Effector memory CD8-positive, alpha-beta T cell (primary cell): ENCODE measurements around the gene RHOU.
A peak's percentile ranks its signal among the peaks of the same experiment; 100 is the strongest.

Experiments used
- ATAC-seq: fragments of 150-1000 bp; cut with Tn5 transposase; replicated peaks from 2 replicates; pipeline ENCODE4 v1.10.0; 2021; ENCODE audit warnings: mild to moderate bottlenecking, moderate library complexity
- DNase-seq, 3 experiments: peaks; one replicate each; pipeline ENCODE4 v3.0.0; 2021
- H3K27ac Mint-ChIP-seq, 2 donors: one replicate each; pipeline ENCODE4 v1.8.0; 2022; ENCODE audit warnings: mild to moderate bottlenecking in 2 of 2, mixed read lengths in 2 of 2, moderate library complexity in 2 of 2
- H3K27me3 Mint-ChIP-seq, 2 donors: one replicate each; pipeline ENCODE4 v1.8.0; 2022; ENCODE audit warnings: mixed read lengths in 2 of 2
- H3K36me3 Mint-ChIP-seq: one replicate; pipeline ENCODE4 v1.8.0; 2022; ENCODE audit warnings: mild to moderate bottlenecking, moderate library complexity, mixed read lengths; ENCODE audit not compliant: insufficient read depth
- H3K4me1 Mint-ChIP-seq, 2 donors: one replicate each; pipeline ENCODE4 v1.8.0; 2022; ENCODE audit warnings: low read depth in 2 of 2, mixed read lengths in 2 of 2
- H3K4me3 Mint-ChIP-seq, 2 donors: one replicate each; pipeline ENCODE4 v1.8.0; 2022; ENCODE audit warnings: mild to moderate bottlenecking in 2 of 2, mixed read lengths in 2 of 2, moderate library complexity in 2 of 2
- H3K9me3 Mint-ChIP-seq, 2 donors: one replicate each; pipeline ENCODE4 v1.8.0; 2022; ENCODE audit warnings: mixed read lengths in 2 of 2

The RHOU gene

DNA sequence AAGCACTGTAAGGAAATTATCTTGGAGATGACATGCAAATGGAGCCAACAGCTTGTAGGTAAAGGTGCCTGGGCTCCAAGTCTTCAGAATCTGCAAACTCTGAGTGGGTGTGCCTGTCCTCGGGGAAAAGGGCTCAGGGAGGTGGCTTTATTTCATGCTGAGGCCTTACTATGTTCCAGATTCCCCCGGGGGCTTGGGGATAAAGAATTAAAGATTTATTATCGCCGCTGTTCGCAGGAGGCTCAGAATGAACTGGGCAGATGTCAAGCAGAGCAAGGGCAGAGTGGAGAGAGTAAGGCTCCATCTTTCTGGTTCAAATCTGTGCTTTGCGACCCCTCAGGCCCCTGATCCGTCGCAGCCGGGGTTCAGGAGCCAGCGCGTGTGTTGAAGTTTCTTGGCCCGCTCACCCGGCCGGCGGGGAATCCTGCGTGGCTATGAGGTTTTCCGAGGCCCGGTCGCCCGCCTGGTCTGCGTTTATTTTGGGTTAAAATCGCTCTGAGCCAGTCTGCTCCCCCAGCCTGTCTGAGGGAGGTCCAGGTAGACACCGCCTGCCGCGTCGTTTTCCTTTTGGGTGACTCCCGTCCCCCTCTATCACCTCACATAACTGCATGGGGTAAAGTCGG, 19.5 kb downstream of the RHOU start:
- Mint-ChIP-seq H3K27me3 (peaks cover 16 to 25% of the 10 kb centered on the region in 2 donors), H3K9me3 (peaks cover 0 to 2% of the 10 kb centered on the region in 2 donors), H3K4me1 (peaks cover 9 to 14% of the 10 kb centered on the region in 2 donors), H3K27ac (no peak overlapping the region), H3K4me3 (no peak overlapping the region), H3K36me3 (peaks cover 1% of the 10 kb centered on the region)
- no peak for ATAC-seq
- no peak for DNase-seq

DNA sequence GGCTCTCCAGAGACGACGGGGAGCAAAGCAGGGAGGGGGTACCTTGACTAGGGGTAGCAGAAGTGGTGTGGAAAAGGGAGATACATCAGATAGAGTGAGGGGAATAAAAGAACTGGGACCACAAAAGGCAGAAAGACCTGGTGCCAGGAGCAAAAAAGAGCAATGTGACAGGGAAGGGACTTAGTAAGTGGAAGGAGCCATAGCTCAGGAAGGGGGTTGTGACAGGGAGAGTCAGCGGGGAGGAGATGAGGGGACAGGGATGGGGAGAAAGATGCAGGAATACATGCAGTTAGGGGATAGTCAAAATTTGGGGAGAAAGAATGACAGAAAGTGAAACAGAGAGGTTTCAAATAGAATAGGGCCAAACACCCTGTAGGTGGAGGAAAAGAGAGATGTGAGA, 20.5 kb downstream of the RHOU start:
- peaks cover 16 to 25% of the 10 kb centered on the region in 2 donors for H3K27me3 Mint-ChIP-seq
- H3K27ac Mint-ChIP-seq: no peak overlapping the region
- no peak overlapping the region for H3K4me3 Mint-ChIP-seq
- peaks cover 0 to 2% of the 10 kb centered on the region in 2 donors for H3K9me3 Mint-ChIP-seq
- no peak for DNase-seq
- H3K4me1 Mint-ChIP-seq: peaks cover 9 to 13% of the 10 kb centered on the region in 2 donors
- no peak for ATAC-seq
- no peaks in the 10 kb centered on the region for H3K36me3 Mint-ChIP-seq

DNA sequence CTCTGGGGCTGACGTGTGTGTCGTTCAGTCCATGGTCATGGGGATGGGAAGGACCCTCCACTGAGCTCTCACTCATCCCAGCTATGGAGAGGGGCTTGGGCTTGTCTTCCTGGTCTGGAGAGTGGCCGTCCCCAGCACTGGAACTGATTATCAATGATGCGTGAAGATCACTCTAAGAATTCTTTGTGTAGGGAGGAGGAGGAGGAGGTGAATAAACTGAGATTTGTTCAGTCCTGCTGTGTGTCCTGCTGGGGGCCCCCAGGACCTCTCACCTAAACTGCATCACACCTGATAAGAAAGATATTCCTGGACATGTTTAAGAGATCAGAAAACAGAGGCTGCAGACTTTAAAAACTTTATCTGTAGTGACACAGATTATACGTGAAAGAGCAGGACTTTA, 21.2 kb downstream of the RHOU start:
- no peak overlapping the region for H3K4me3 Mint-ChIP-seq
- H3K9me3 Mint-ChIP-seq: peaks cover 0 to 2% of the 10 kb centered on the region in 2 donors
- H3K36me3 Mint-ChIP-seq: no peaks in the 10 kb centered on the region
- H3K27ac Mint-ChIP-seq: no peak overlapping the region
- peaks cover 8 to 9% of the 10 kb centered on the region in 2 donors for H3K4me1 Mint-ChIP-seq
- DNase-seq (no peak), ATAC-seq (no peak)
- H3K27me3 Mint-ChIP-seq: peaks cover 16 to 25% of the 10 kb centered on the region in 2 donors

DNA sequence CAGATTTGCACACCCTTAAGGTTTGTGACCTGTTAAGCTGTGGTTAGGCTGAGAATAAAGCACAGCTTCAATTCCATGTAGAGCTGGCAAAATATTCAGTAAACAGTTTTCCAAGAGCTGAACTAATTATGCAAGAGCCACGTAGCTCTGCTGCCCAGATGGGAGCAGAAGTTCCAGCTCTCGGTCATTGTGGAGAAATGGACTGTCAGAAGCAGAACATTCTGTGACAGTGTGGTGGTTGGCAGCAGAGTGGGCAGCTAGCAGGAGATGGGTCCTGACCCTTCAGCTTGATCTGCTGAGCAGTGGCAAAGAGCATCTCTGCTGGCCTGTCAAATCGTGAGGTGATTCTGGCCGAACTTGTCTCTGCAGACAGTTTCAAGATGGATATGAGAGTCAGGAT, 23.2 kb downstream of the RHOU start:
- peaks cover 0 to 2% of the 10 kb centered on the region in 2 donors for H3K9me3 Mint-ChIP-seq
- H3K36me3 Mint-ChIP-seq: no peaks in the 10 kb centered on the region
- no peak for DNase-seq
- peaks cover 16 to 25% of the 10 kb centered on the region in 2 donors for H3K27me3 Mint-ChIP-seq
- H3K27ac Mint-ChIP-seq: no peak overlapping the region
- peaks cover 6% of the 10 kb centered on the region in 2 donors for H3K4me1 Mint-ChIP-seq
- ATAC-seq: no peak
- H3K4me3 Mint-ChIP-seq: no peak overlapping the region

DNA sequence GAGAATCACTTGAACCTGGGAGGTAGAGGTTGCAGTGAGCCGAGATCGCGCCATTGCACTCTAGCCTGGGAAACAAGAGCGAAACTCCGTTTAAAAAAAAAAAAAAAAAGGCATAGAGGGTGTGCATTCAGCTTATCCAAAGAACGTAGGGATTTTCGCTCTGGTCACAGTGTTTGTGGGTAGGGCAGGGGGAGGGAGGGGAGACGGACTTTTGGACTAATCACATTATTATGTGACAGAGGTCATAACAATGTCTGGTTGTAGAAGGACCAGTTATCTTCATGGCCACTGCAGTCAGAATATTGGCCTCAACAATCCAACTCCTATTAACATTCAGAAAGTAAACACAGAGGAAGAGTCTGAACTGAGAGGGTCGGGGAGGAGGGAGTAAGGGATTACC, 25.7 kb downstream of the RHOU start:
- peaks cover 3% of the 10 kb centered on the region for H3K36me3 Mint-ChIP-seq
- H3K27me3 Mint-ChIP-seq: peaks cover 0 to 16% of the 10 kb centered on the region in 2 donors
- H3K4me3 Mint-ChIP-seq: no peak overlapping the region
- H3K27ac Mint-ChIP-seq: no peak overlapping the region
- peaks cover 0 to 2% of the 10 kb centered on the region in 2 donors for H3K9me3 Mint-ChIP-seq
- H3K4me1 Mint-ChIP-seq: peaks cover 9 to 17% of the 10 kb centered on the region in 2 donors
- DNase-seq: no peak
- ATAC-seq: no peak

DNA sequence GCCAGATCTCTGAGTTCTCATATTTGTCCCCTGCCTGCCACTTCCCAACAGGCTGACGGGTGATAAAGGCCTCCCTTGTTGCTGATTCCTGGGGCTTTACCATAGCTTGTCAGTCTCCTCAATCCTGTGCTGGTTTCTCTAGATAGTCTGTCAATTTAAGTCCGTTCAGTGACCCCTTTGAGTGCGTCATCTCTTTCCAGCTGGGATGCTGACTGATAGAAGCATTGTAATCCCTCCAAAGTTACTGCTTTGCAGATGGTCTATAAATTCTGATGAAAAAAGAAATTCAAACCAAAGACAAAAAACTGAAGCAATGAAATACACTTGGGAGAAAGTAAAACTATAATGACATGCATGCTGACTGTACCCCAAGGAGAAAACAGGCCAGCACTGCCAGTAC, 28.3 kb downstream of the RHOU start:
- no peak for ATAC-seq
- DNase-seq: no peak
- H3K36me3 Mint-ChIP-seq: peaks cover 3% of the 10 kb centered on the region
- peaks cover 0 to 8% of the 10 kb centered on the region in 2 donors for H3K9me3 Mint-ChIP-seq
- H3K27ac Mint-ChIP-seq: no peak overlapping the region
- no peak overlapping the region for H3K4me3 Mint-ChIP-seq
- H3K4me1 Mint-ChIP-seq: peaks cover 22 to 23% of the 10 kb centered on the region in 2 donors
- no peaks in the 10 kb centered on the region for H3K27me3 Mint-ChIP-seq

DNA sequence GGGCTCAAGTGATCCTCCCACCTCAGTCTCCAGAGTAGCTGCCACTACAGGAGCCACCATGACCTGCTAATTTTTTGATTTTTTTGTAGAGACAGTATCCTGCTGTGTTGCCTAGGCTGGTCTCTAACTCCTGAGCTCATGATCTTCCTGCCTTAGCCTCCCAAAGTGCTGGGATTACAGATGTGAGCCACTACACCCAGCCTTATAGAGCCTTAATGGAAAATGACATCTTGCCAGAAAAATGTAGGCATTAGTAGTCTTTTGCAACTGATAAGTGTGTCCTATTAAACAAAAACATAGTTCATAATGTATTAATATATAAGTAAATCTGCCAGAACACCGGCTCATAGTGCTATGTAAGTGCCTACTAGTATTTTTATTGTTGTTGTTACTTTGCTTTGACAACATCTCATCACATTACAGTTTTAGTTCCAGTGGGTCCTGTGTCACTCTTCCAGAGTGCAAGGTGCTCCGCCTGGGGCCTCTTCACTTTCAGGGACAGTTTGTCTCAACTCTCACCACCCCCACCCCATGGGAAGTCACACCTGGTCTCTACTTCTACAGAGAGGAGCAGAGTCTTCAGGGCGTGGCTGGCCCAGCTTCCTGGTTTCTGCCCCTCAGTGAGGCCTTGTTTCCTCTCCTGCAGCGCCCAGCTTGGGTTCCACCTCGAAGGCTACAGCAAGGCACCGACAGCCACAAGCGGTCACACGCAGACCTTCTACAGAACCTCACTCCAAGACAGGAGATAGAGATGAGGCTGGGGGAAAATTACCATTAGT, 30.1 kb downstream of the RHOU start:
- Mint-ChIP-seq H3K9me3 (peaks cover 0 to 8% of the 10 kb centered on the region in 2 donors), H3K4me1 (peaks cover 22 to 28% of the 10 kb centered on the region in 2 donors), H3K27me3 (no peaks in the 10 kb centered on the region), H3K27ac (peak overlapping the region; percentile 90 to 94), H3K36me3 (peaks cover 3% of the 10 kb centered on the region), H3K4me3 (peak overlapping the region; percentile 46 to 54)
- ATAC-seq: peak; percentile 87
- peak; percentile 16 to 26 (median 20) for DNase-seq

DNA sequence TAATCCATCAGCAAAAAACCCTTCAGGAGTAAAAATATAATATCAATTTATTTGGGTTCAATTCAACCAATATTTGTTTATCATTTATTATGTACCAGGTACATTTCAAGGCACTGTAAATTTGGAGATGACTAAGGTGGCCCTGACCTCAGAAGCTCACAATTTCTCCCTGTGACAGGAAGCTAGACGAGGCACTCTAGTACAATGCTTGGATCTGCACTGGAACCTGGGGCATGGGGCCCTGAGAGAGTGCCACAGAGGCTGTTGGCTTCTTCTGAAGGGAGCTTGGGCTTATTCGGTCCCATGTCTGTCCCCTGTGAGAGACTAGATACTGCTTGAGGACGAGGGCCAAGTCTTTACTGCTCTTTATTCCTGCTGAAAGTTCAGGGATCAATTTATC, 31.5 kb downstream of the RHOU start:
- ATAC-seq (no peak), DNase-seq (no peak)
- H3K27ac Mint-ChIP-seq: peak overlapping the region; percentile 4 to 13

DNA sequence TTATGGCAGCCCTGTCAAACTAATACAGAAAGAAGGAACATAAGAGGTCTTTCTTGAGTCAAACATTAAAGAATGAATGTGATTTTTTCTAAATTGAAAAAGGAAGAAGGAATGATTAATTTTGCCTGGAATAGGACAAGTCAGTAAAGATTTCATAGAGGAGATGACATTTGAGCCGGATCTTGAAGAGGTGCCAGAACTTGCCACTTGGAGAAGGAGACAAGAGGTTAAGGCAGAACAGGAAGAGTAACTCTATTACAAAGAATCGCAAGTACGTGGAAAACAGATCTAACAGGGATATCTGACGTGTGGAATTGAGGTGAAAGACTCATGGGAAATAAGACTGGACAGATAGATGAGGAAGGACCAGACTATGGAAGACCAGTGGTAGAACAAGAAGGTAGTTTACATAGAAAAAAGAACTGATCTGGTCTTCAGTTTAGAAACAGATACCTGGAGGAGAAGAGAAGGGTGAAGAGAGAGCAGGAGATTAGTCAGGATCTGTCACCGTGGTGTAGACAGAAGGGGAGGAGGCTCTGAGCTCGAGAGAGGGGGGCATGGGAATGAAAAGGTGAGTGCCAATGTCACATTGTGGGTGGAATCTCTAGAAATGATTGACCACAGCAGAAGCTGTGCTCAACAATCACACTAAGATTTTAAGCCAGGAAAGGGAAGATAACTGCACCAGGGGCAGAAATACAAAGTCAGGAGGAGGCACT, 32.5 kb downstream of the RHOU start:
- Mint-ChIP-seq H3K27ac (peak overlapping the region; percentile 4 to 13), H3K4me3 (no peak overlapping the region), H3K9me3 (peaks cover 0 to 8% of the 10 kb centered on the region in 2 donors), H3K27me3 (no peaks in the 10 kb centered on the region), H3K36me3 (peaks cover 9% of the 10 kb centered on the region), H3K4me1 (peaks cover 34 to 35% of the 10 kb centered on the region in 2 donors)
- no peak for ATAC-seq
- DNase-seq: no peak

More for the DNA sequence above, 31.5 kb downstream of the RHOU start:
- H3K27me3 Mint-ChIP-seq: no peaks in the 10 kb centered on the region
- peaks cover 24 to 30% of the 10 kb centered on the region in 2 donors for H3K4me1 Mint-ChIP-seq
- H3K36me3 Mint-ChIP-seq: peaks cover 6% of the 10 kb centered on the region
- H3K9me3 Mint-ChIP-seq: peaks cover 0 to 8% of the 10 kb centered on the region in 2 donors
- H3K4me3 Mint-ChIP-seq: peak overlapping the region; percentile 19 to 46

DNA sequence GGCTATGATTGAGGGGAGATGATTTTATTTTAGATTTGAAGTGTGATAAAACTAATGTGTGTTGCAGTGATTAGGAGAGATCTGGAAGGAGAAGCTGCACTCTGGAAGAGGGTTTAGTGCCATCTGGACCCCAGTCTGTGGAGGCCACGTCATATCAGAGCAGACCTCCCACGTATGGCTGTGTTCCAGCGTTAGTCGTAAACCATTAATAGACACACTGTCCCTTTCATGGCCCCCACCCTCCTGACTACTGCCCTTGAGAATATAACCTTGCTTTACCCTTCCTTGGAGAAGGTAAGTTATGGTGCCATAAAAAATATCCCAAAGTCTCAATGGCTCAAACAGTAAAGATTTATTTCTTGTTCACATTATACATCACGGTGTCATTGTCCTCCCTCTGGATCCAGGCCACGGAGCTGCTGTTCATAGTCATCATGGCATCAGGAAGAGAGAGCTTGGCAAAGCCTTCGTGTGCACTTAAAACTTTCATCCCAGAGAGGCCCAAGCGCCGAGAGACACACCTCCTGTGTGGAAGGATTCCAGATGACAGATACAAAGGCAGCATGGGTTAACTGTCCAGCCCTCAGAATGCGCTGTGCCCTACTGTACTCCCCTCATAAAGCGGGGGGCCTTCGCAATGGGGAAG, 33.2 kb downstream of the RHOU start:
- Mint-ChIP-seq H3K4me3 (no peak overlapping the region), H3K4me1 (peaks cover 37 to 39% of the 10 kb centered on the region in 2 donors), H3K9me3 (peaks cover 0 to 8% of the 10 kb centered on the region in 2 donors), H3K27ac (peak overlapping the region; percentile 1 to 13), H3K36me3 (peaks cover 10% of the 10 kb centered on the region), H3K27me3 (no peaks in the 10 kb centered on the region)
- ATAC-seq (no peak), DNase-seq (no peak)

DNA sequence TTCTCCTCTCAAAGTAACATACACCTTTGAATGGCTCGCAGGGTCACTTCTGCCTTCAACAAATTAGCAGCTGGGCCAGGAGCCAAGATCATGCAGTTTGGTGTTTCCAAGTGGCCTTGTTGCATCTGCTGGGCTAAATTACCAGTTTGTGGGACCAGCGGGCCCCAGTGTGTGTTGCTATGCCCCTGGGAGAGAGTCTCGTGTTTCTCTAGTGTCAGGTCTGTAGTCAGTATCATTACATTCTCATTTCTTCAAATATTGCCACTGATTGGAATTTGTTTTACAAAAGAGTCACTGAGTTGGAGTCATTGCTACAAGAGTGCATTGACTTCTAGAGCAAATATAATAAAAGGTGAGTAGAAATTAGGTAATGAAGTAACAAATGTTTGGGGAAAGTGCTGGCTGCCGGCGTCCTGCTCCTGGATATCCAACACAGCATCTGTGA, 35.5 kb downstream of the RHOU start:
- Mint-ChIP-seq H3K4me1 (peaks cover 27 to 39% of the 10 kb centered on the region in 2 donors), H3K9me3 (peaks cover 0 to 8% of the 10 kb centered on the region in 2 donors), H3K27ac (peak overlapping the region in 1 of 2 donors; percentile 47), H3K27me3 (no peaks in the 10 kb centered on the region), H3K36me3 (peaks cover 7% of the 10 kb centered on the region), H3K4me3 (no peak overlapping the region)
- ATAC-seq (no peak), DNase-seq (no peak)

DNA sequence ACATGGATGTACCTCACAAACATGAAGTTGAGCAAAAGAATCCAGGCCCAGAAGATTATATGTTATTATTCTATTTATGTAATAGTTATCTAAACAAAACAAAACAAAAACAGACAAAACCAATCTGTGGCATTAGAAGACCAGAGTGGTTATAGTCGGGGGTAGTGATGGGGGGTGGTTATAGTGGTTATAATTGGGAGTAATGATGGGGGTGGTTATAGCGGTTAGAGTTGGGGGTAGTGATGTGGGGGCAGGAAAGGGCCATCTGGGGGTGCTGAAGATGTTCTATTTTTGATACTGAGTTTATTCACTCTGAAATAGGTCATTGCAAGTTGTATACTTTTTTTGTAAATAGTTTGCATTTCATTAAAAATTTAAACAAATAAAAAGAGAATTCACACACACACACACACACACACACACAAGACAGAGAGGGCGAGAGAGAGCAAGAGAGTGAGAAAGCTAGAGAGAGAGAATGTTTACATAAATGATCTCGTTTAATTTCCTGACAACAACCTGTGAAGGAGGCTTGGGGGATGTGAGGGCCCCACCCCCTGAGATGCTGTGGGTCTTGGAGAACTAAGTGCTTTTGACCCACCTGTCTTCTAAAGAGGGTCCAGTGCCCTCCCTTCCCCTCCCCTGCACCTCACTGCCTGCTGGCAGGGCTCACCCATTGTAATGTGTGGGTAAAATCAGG, 37.4 kb downstream of the RHOU start:
- H3K27ac Mint-ChIP-seq: peak overlapping the region; percentile 89 to 91
- H3K4me1 Mint-ChIP-seq: peaks cover 21 to 29% of the 10 kb centered on the region in 2 donors
- peaks cover 0 to under 1% of the 10 kb centered on the region in 2 donors for H3K9me3 Mint-ChIP-seq
- peak; percentile 91 for ATAC-seq
- H3K4me3 Mint-ChIP-seq: peak overlapping the region; percentile 24 to 58
- H3K36me3 Mint-ChIP-seq: peaks cover 7% of the 10 kb centered on the region
- DNase-seq: no peak
- no peaks in the 10 kb centered on the region for H3K27me3 Mint-ChIP-seq
